ENCODE measurements around the gene GPAT2.
"Not testable (repeated sequence)": the region's sequence is repeated elsewhere in the genome, so short reads cannot be mapped to it uniquely, and the experiment has no call there.

- TF ChIP-seq CTCF (conservative IDR thresholded peaks at IDR 0.05); EZH2 (IDR thresholded peaks at IDR 0.05; ENCODE audit: low read depth): not testable (repeated sequence)
These were observed 22.5 kb downstream of the GPAT2 start for GRCh38 chr2:96012086-96012791.
